ENCODE results near the gene LGALS7.

DNA sequence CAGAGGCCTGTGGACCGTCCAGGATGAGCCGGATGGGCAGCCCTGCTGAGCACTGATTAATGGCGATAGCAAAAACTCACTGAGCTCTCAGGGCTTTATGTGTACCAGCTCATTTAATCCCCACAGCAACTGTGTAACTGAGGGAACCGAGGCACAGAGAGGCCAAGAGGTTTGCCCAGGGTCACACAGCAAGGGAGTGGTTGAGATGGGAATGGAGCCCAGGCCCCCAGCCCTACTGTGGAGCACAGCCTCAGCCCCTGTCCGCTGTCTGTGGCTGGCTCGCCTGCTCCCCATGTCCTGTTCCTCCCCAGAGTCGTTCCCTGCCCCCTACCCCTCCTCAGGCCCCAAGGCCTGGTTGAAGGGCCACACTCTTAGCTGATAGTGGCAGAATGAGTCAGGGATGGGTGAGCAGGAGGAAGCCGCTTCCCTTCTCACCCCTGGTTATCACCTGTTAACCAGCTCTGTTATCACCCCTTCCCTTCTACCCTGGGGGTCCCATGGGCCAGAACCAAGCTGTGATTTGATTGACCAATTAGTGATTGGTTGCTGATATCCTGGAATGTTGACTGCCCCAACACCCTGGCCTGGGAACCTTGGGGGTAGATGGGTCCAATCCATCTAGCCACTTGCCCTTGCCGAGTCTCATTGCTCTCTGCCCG, 50.2 kb downstream of the LGALS7 start:
- TF ChIP-seq, protein P1, sequence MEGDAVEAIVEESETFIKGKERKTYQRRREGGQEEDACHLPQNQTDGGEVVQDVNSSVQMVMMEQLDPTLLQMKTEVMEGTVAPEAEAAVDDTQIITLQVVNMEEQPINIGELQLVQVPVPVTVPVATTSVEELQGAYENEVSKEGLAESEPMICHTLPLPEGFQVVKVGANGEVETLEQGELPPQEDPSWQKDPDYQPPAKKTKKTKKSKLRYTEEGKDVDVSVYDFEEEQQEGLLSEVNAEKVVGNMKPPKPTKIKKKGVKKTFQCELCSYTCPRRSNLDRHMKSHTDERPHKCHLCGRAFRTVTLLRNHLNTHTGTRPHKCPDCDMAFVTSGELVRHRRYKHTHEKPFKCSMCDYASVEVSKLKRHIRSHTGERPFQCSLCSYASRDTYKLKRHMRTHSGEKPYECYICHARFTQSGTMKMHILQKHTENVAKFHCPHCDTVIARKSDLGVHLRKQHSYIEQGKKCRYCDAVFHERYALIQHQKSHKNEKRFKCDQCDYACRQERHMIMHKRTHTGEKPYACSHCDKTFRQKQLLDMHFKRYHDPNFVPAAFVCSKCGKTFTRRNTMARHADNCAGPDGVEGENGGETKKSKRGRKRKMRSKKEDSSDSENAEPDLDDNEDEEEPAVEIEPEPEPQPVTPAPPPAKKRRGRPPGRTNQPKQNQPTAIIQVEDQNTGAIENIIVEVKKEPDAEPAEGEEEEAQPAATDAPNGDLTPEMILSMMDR (IDR thresholded peaks at IDR 0.05; ENCODE audit: low read length), result no peak
- no peak for TF ChIP-seq EZH2 (IDR thresholded peaks at IDR 0.05; ENCODE audit: borderline replicate concordance, low read length)

All from OCI-LY1 (cell line).